LNCAP (cell line): ENCODE data around the gene ITLN1.

Experiments
- CTCF ChIP-seq: fragments of 450-650 bp; IDR thresholded peaks from 2 replicates; pipeline ENCODE4 v1.5.1; 2017; ENCODE audit warnings: mild to moderate bottlenecking

The ITLN1 gene

GRCh38 chr1:160837558-160838205, 47.3 kb downstream of the ITLN1 start:
- no peak for TF ChIP-seq CTCF

GRCh38 chr1:160836981-160837557, 47.9 kb downstream of the ITLN1 start:
- no peak for TF ChIP-seq CTCF

GRCh38 chr1:160836561-160836960, 48.4 kb downstream of the ITLN1 start:
- no peak for TF ChIP-seq CTCF

GRCh38 chr1:160835751-160836150, 49.2 kb downstream of the ITLN1 start:
- no peak for TF ChIP-seq CTCF

GRCh38 chr1:160834945-160835565, 49.9 kb downstream of the ITLN1 start:
- peak; percentile 75 for TF ChIP-seq CTCF

- peak; percentile 81 for TF ChIP-seq CTCF
Measured at GRCh38 chr1:160830321-160831153, 54.4 kb downstream of the ITLN1 start.

GRCh38 chr1:160829766-160830165, 55.2 kb downstream of the ITLN1 start:
- TF ChIP-seq CTCF: no peak
